ENCODE results near the gene RTP5. TPM values are rescaled to one million over a fixed set of nuclear protein-coding genes. Genes with fewer than 3 reads are reported as not detected.

RTP5 gene
- total RNA-seq, 2 donors from 2014 or later, result not detected

DNA sequence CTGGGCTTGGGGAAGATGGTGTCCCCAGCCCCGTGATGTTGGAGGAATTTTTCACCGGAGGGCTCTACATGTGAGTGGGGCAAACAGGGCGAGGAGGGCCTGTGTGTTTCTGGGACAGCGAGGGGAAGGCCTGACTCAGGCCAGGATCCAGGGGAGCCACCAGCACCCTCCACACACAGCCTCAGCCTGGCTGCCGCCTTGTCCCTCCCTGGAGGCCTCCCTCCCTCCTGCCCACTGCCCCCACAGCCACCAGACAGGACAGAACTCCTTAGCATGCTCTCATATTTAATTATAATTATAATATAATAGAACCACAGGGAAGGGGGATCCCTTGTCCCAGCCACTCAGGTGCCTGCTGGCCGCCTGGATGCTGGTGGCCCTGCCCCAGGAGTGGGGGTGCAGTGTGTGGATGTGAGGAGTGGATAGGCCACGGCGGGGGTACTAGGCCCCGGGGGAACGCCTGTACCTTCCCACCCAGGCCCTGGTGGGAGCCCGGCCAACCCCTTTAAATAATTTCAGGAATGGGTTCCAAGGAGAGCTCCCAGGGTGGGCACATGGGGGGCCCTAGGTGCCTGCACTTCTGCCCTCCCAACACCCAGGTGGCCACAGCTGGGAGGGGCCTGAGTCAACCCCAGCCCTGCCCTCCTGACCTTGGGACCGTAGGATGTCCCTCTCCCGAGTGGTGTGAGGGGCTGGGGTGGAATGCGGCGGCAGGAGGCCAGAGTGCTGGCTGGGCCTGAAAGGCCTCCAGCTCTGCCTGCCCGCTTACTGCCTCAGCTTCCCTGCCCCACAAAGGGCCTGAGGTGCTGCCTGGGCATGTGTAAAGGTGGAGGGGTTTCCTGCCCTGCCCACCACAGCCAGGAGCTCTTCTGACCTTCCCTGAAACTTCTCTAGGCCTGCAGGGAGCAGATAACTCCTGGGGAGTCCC is 19.6 kb upstream of the RTP5 start:
- 81 to 84% methylated on average over 7 to 15 of the region's 16 CpGs for WGBS, 2 donors
- TF ChIP-seq, protein P1, sequence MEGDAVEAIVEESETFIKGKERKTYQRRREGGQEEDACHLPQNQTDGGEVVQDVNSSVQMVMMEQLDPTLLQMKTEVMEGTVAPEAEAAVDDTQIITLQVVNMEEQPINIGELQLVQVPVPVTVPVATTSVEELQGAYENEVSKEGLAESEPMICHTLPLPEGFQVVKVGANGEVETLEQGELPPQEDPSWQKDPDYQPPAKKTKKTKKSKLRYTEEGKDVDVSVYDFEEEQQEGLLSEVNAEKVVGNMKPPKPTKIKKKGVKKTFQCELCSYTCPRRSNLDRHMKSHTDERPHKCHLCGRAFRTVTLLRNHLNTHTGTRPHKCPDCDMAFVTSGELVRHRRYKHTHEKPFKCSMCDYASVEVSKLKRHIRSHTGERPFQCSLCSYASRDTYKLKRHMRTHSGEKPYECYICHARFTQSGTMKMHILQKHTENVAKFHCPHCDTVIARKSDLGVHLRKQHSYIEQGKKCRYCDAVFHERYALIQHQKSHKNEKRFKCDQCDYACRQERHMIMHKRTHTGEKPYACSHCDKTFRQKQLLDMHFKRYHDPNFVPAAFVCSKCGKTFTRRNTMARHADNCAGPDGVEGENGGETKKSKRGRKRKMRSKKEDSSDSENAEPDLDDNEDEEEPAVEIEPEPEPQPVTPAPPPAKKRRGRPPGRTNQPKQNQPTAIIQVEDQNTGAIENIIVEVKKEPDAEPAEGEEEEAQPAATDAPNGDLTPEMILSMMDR (IDR thresholded peaks at IDR 0.05), result no peak
- no peak for TF ChIP-seq POLR2A (IDR thresholded peaks at IDR 0.05)
- DNase-seq, result no peak
- intact Hi-C loops (cut with DNase I), result no loop called here
- Histone ChIP-seq H3K4me3 (no peak overlapping the region), H3K4me1 (peaks cover 2% of the 10 kb centered on the region), H3K36me3 (replicated peaks in 1 of 2; ENCODE audit: insufficient read depth in 1 of 2, low read depth in 2 of 2) (no peaks in the 10 kb centered on the region), H3K27ac (no peak overlapping the region), H3K27me3 (no peaks in the 10 kb centered on the region), H3K9me3 (no peaks in the 10 kb centered on the region)
- no peak for ATAC-seq

GRCh38 chr2:241850544-241851324 is 18.8 kb upstream of the RTP5 start:
- ATAC-seq (no peak), DNase-seq (no peak)
- WGBS, 2 donors, result 53 to 88% methylated on average over 5 to 26 of the region's 27 CpGs
- Histone ChIP-seq H3K4me3 (no peak overlapping the region), H3K27ac (no peak overlapping the region), H3K27me3 (no peaks in the 10 kb centered on the region), H3K9me3 (no peaks in the 10 kb centered on the region), H3K36me3 (replicated peaks in 1 of 2; ENCODE audit: insufficient read depth in 1 of 2, low read depth in 2 of 2) (no peaks in the 10 kb centered on the region), H3K4me1 (no peaks in the 10 kb centered on the region)
- TF ChIP-seq POLR2A (IDR thresholded peaks at IDR 0.05), result no peak
- TF ChIP-seq, protein P1 (IDR thresholded peaks at IDR 0.05), result no peak
- intact Hi-C loops (cut with DNase I), result no loop called here

- Histone ChIP-seq H3K4me1 (no peaks in the 10 kb centered on the region), H3K9me3 (no peaks in the 10 kb centered on the region), H3K27ac (no peak overlapping the region), H3K4me3 (no peak overlapping the region), H3K36me3 (replicated peaks in 1 of 2; ENCODE audit: insufficient read depth in 1 of 2, low read depth in 2 of 2) (no peaks in the 10 kb centered on the region), H3K27me3 (no peaks in the 10 kb centered on the region)
- TF ChIP-seq POLR2A (IDR thresholded peaks at IDR 0.05), result no peak
- TF ChIP-seq, protein P1 (IDR thresholded peaks at IDR 0.05), result no peak
- DNase-seq (no peak), ATAC-seq (no peak)
- WGBS, 2 donors, result 81 to 87% methylated on average over 5 to 25 of the region's 26 CpGs
- intact Hi-C loops (cut with DNase I), result no loop called here
Measured at GRCh38 chr2:241851325-241852115, 18.0 kb upstream of the RTP5 start.

DNA sequence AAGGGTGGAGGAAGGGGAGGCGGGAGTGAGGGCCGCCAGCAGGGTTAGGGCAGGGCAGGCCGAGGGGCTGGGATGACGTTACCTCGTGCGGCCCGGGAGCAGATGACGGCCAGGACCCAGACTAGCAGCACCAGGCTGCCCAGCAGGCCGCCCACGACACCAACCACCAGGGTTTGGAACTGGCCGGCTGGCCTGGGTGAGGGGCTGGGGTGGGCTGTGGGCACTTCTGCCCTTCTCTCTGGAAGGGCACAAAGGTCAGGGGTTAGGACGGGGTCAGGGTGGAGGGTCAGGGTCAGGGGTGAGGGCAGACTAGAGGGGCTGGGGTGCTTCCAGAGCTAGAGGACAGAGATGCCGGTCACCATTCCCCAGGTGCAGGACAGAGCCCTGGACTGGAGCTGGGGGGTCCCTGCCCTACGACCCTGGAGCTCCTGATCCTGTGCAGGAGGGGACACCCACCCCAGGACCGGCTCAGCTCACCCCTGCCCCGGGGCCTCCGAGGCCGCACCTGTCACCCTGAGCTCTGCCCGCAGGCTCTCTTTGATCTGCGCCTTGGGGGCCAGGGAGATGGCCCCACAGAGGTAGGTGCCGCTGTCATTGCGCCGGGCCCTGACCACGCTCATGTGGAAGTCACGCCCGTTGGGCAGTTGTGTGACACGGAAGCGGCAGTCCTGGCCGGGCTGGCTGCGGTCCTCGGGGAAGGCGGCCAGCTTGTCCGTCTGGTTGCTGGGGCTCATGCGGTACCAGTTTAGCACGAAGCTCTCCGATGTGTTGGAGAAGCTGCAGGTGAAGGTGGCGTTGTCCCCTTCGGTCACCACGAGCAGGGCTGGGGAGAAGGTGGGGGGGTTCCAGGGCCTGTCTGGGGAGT is 17.2 kb upstream of the RTP5 start:
- TF ChIP-seq, protein P1 (IDR thresholded peaks at IDR 0.05), result no peak
- no peak for TF ChIP-seq POLR2A (IDR thresholded peaks at IDR 0.05)
- no peak overlapping the region for H3K27ac ChIP-seq
- no peaks in the 10 kb centered on the region for H3K36me3 ChIP-seq (replicated peaks in 1 of 2; ENCODE audit: insufficient read depth in 1 of 2, low read depth in 2 of 2)
- intact Hi-C loops (cut with DNase I), result no loop called here
- no peak overlapping the region for H3K4me3 ChIP-seq
- no peaks in the 10 kb centered on the region for H3K9me3 ChIP-seq
- H3K4me1 ChIP-seq, result no peaks in the 10 kb centered on the region
- ATAC-seq, result no peak
- no peaks in the 10 kb centered on the region for H3K27me3 ChIP-seq
- DNase-seq, result no peak
- 86 to 91% methylated on average over 18 to 34 of the region's 39 CpGs for WGBS, 2 donors

Measured in body of pancreas (tissue), 4 donors.